ENCODE data around the gene MICALL2.

The MICALL2 gene

DNA sequence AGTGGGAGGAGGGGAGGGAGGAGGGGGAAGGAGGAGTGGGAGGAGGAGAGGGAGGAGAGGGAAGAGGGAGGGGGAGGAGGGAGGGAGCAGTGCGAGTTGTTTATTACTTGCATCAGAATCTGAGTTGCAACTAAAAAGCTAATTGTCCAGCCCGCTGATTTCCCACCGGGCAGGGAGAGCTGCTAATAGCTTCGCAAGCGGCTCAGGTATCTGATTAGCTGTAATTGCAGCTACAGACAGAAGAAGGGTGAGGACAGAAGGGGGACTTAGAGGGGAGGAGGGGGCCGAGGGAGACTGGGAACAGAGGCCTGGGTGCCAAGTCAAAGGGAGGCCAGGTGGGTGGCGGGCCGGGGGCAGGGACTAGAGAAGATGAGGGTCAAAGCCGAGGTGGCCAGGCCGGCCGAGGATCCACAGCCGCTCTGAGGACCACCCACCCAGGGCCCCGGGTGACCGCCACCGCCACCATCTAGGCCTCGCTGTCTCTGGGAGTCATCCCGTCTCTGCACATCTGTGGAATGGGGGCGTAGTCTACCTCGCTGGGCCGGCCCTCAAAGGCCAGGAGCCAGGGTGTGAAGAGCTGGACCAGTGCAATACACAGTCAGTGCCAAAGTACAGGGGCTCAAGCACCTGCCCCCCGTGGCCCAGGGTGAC lies 54.2 kb downstream of the MICALL2 start:
- Histone ChIP-seq H3K9ac (ENCODE audit: low read length) (no peak overlapping the region), H3K27me3 (replicated peaks; ENCODE audit: control insufficient read depth, insufficient read depth, low read length) (peaks cover 82% of the 10 kb centered on the region), H3K4me3 (ENCODE audit: low read length) (no peak overlapping the region), H3K36me3 (ENCODE audit: control insufficient read depth, insufficient read depth, low read length, severe bottlenecking) (no peaks in the 10 kb centered on the region), H3K4me1 (ENCODE audit: control insufficient read depth, insufficient read depth, low read length) (no peaks in the 10 kb centered on the region), H3K9me3 (ENCODE audit: control insufficient read depth, low read length) (peaks cover 9% of the 10 kb centered on the region)
- DNase-seq (ENCODE audit: low read depth), result no peak

GRCh38 chr7:1404460-1404809 lies 54.8 kb downstream of the MICALL2 start:
- Histone ChIP-seq H3K9me3 (ENCODE audit: control insufficient read depth, low read length) (peaks cover 9% of the 10 kb centered on the region), H3K36me3 (ENCODE audit: control insufficient read depth, insufficient read depth, low read length, severe bottlenecking) (no peaks in the 10 kb centered on the region), H3K4me3 (ENCODE audit: low read length) (no peak overlapping the region), H3K27me3 (replicated peaks; ENCODE audit: control insufficient read depth, insufficient read depth, low read length) (peaks cover 82% of the 10 kb centered on the region), H3K9ac (ENCODE audit: low read length) (no peak overlapping the region), H3K4me1 (ENCODE audit: control insufficient read depth, insufficient read depth, low read length) (no peaks in the 10 kb centered on the region)
- no peak for DNase-seq (ENCODE audit: low read depth)

DNA sequence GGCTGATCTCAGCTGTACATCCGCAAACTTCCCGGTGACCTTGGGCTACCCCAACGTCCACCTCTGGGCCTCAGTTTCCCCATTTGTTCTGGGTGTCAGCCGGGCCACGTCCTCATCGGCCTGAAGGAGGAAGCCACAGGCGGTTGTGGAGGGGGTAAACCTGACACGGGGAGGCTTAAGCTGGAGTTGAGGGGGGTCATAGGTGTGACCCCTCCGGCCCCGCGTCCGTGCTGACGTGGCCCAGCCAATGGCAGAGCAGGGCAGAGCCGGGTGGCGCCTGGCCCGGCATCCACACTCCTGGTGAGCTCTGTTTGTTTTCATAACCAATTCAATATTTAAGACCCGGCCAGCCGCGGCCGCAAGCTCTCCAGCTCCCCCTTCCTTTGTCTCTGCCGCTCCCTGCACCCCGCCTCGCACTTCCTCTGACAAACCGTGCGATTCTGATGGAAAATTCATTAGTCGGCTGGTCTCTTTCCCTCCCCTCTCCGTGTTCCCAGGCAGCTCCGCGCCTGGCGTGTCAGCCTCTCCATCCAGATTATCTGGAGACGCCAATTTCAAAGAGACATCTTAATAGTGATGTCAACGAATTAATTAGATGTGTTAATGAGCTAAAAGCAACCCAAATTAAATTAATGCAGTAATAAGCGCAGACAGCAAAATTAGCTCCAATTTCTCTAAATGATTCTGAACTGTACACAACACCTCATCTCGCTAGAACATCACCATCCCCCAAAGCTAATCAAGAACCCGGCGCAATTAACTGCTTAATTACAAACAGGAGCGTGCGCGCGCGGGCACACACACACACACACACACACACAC lies 55.4 kb downstream of the MICALL2 start:
- Histone ChIP-seq H3K9me3 (ENCODE audit: control insufficient read depth, low read length) (peaks cover 9% of the 10 kb centered on the region), H3K9ac (ENCODE audit: low read length) (no peak overlapping the region), H3K4me3 (ENCODE audit: low read length) (no peak overlapping the region), H3K4me1 (ENCODE audit: control insufficient read depth, insufficient read depth, low read length) (no peaks in the 10 kb centered on the region), H3K27me3 (replicated peaks; ENCODE audit: control insufficient read depth, insufficient read depth, low read length) (peaks cover 82% of the 10 kb centered on the region), H3K36me3 (ENCODE audit: control insufficient read depth, insufficient read depth, low read length, severe bottlenecking) (no peaks in the 10 kb centered on the region)
- peak; percentile 62 for DNase-seq (ENCODE audit: low read depth)

DNA sequence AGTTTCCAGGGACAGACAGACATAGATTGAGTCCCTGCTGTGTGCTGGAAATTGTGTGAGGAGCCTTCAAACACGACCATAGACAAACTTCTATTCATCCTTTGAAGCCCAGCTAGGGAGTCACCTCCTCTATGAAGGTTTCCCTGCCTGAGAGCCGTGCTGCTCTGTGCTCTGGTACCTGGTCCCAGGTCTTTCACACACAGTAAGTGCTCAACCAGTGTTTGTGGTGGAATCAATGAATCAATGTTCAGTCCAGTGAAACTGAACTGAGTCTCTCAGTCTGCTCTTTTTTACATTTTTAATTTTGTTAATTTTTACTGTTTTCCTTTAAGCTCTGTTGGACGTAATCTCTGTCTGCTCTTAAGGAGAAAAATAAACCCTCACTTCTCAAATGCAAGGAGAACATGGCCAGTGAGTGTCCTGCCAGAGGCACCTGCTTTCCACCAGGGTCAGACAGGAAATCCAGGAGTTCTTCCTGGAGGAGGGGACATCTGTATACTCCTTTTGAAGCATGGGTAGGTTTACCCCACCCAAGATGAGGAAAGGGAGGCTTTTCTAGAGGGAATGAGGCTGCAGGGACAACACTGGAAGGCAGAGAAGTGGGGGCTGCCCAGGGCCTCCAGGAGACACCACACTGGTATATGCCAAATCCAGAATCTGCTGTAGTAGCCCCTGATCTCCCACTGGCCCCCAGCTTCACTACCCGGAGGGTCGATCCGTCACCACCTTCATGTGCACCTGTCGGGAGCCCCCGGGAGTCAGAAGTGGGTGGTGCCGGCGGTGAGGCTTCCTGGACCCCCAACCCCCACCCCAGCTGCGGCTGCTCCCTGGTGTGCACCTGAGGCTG lies 56.3 kb downstream of the MICALL2 start:
- H3K9me3 ChIP-seq (ENCODE audit: control insufficient read depth, low read length), result peaks cover 9% of the 10 kb centered on the region
- no peak overlapping the region for H3K4me3 ChIP-seq (ENCODE audit: low read length)
- H3K36me3 ChIP-seq (ENCODE audit: control insufficient read depth, insufficient read depth, low read length, severe bottlenecking), result no peaks in the 10 kb centered on the region
- peaks cover 76% of the 10 kb centered on the region for H3K27me3 ChIP-seq (replicated peaks; ENCODE audit: control insufficient read depth, insufficient read depth, low read length)
- peaks cover 3% of the 10 kb centered on the region for H3K4me1 ChIP-seq (ENCODE audit: control insufficient read depth, insufficient read depth, low read length)
- H3K9ac ChIP-seq (ENCODE audit: low read length), result no peak overlapping the region
- DNase-seq (ENCODE audit: low read depth), result no peak

GRCh38 chr7:1402110-1402790 lies 57.0 kb downstream of the MICALL2 start:
- H3K27me3 ChIP-seq (replicated peaks; ENCODE audit: control insufficient read depth, insufficient read depth, low read length), result peaks cover 71% of the 10 kb centered on the region
- peaks cover 9% of the 10 kb centered on the region for H3K9me3 ChIP-seq (ENCODE audit: control insufficient read depth, low read length)
- peaks cover 10% of the 10 kb centered on the region for H3K4me1 ChIP-seq (ENCODE audit: control insufficient read depth, insufficient read depth, low read length)
- H3K36me3 ChIP-seq (ENCODE audit: control insufficient read depth, insufficient read depth, low read length, severe bottlenecking), result no peaks in the 10 kb centered on the region
- no peak overlapping the region for H3K9ac ChIP-seq (ENCODE audit: low read length)
- DNase-seq (ENCODE audit: low read depth), result no peak
- H3K4me3 ChIP-seq (ENCODE audit: low read length), result no peak overlapping the region

- DNase-seq (ENCODE audit: low read depth), result no peak
- no peaks in the 10 kb centered on the region for H3K36me3 ChIP-seq (ENCODE audit: control insufficient read depth, insufficient read depth, low read length, severe bottlenecking)
- H3K27me3 ChIP-seq (replicated peaks; ENCODE audit: control insufficient read depth, insufficient read depth, low read length), result peaks cover 68% of the 10 kb centered on the region
Measured at GRCh38 chr7:1401011-1401410, 58.3 kb downstream of the MICALL2 start.

DNA sequence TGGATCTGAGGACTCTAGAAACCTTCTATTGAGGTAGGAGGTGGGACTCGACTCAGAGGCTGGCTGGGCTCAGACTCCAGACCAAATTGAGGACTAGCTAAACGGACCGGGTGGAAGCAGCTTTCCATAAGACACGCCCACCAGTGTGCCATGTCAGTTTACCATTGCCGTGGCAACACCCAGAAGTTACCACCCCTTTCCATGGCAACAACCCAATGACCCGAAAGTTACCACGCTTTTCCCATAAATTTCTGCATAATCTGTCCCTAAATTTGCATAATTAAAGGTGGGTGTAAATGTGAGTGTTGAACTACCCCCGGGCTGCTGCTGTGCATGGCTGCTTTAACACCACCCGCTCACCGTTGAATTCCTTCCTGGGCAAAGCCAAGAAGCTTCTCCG lies 58.9 kb downstream of the MICALL2 start:
- H3K9ac ChIP-seq (ENCODE audit: low read length), result no peak overlapping the region
- H3K36me3 ChIP-seq (ENCODE audit: control insufficient read depth, insufficient read depth, low read length, severe bottlenecking), result no peaks in the 10 kb centered on the region
- DNase-seq (ENCODE audit: low read depth), result no peak
- H3K4me1 ChIP-seq (ENCODE audit: control insufficient read depth, insufficient read depth, low read length), result peaks cover 11% of the 10 kb centered on the region
- H3K4me3 ChIP-seq (ENCODE audit: low read length), result no peak overlapping the region
- H3K9me3 ChIP-seq (ENCODE audit: control insufficient read depth, low read length), result peaks cover 9% of the 10 kb centered on the region
- H3K27me3 ChIP-seq (replicated peaks; ENCODE audit: control insufficient read depth, insufficient read depth, low read length), result peaks cover 71% of the 10 kb centered on the region

More at GRCh38 chr7:1401011-1401410, 58.3 kb downstream of the MICALL2 start:
- Histone ChIP-seq H3K9me3 (ENCODE audit: control insufficient read depth, low read length) (peaks cover 9% of the 10 kb centered on the region), H3K4me1 (ENCODE audit: control insufficient read depth, insufficient read depth, low read length) (peaks cover 11% of the 10 kb centered on the region), H3K4me3 (ENCODE audit: low read length) (no peak overlapping the region), H3K9ac (ENCODE audit: low read length) (no peak overlapping the region)

DNA sequence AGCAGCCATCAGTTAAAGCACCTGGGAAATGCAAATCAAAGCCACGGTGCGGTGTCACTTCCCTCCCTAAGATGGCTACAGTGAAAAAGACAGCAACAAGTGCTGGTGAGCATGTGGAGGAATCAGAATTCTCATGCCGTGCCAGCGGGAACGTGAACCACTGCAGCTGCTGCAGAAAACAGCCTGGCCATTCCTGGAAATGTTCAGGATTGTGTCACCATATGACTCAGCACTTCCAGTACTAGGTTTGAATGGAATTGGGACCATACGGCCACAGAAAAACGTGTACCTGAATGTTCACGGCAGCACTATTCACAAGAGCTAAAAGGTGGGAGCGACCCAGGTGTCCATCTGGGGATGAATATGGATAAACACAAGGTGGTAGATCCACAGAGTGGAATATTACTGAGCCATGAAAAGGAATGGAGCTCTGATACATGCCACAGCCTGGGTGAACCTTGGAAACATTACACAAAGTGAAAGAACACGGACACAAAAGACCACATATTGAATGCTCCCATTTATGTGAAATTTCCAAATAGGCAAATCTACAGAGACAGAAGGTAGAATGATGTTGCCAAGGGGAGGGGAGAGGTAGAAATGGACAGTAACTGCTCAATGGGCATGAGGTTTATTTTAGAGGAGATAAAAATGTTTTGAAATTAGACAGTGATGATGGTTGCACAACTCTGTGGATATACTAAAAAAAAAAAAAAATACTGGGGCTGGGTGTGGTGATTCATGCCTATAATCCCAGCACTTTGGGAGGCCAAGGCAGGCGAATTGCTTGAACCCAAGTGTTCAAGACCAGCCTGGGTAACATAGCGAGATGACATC lies 61.6 kb downstream of the MICALL2 start:
- H3K36me3 ChIP-seq (ENCODE audit: control insufficient read depth, insufficient read depth, low read length, severe bottlenecking), result no peaks in the 10 kb centered on the region
- no peak overlapping the region for H3K4me3 ChIP-seq (ENCODE audit: low read length)
- DNase-seq (ENCODE audit: low read depth), result peak; percentile 26
- no peak overlapping the region for H3K9ac ChIP-seq (ENCODE audit: low read length)
- H3K4me1 ChIP-seq (ENCODE audit: control insufficient read depth, insufficient read depth, low read length), result peaks cover 11% of the 10 kb centered on the region
- peaks cover 19% of the 10 kb centered on the region for H3K9me3 ChIP-seq (ENCODE audit: control insufficient read depth, low read length)
- peaks cover 66% of the 10 kb centered on the region for H3K27me3 ChIP-seq (replicated peaks; ENCODE audit: control insufficient read depth, insufficient read depth, low read length)

DNA sequence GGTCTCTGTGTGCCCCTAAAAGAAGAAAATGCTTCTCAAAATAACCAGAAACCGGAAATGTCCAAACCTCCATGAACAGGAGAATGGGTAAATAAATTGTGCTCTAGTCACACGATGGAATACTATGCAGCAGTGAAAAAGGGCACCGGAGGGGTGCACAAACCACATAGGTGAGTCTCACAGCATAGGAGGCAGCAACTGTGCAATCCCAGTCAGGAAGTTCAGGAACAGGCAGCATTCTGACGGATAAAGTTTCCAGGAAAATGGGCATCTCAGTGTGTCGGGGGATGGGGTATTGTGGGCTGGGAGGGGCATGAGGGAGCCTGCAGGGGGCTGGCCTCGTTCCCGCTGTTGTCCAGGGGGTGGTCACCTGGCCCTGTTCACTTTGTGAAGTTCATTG lies 63.1 kb downstream of the MICALL2 start:
- Histone ChIP-seq H3K27me3 (replicated peaks; ENCODE audit: control insufficient read depth, insufficient read depth, low read length) (peaks cover 59% of the 10 kb centered on the region), H3K4me1 (ENCODE audit: control insufficient read depth, insufficient read depth, low read length) (peaks cover 11% of the 10 kb centered on the region)

More for the DNA sequence above, 63.1 kb downstream of the MICALL2 start:
- Histone ChIP-seq H3K4me3 (ENCODE audit: low read length) (no peak overlapping the region), H3K36me3 (ENCODE audit: control insufficient read depth, insufficient read depth, low read length, severe bottlenecking) (no peaks in the 10 kb centered on the region), H3K9ac (ENCODE audit: low read length) (no peak overlapping the region), H3K9me3 (ENCODE audit: control insufficient read depth, low read length) (peaks cover 18% of the 10 kb centered on the region)
- DNase-seq (ENCODE audit: low read depth), result no peak

All from adipocyte (in vitro differentiated cells).